Body of pancreas (tissue), 4 donors: ENCODE measurements around the gene COPG1. TPM values are rescaled to one million over a fixed set of nuclear protein-coding genes. Genes with fewer than 3 reads are reported as not detected.
A peak's percentile ranks its signal among the peaks of the same experiment; 100 is the strongest.

Source experiments
- ATAC-seq: fragments of 150-250 bp; one replicate; pipeline ENCODE4 v1.9.1; 2016
- DNase-seq, 4 donors: peaks; one replicate each; pipeline ENCODE4 v3.0.0-alpha.2; 2019
- H3K27ac ChIP-seq, 4 donors: fragments of 200-600 bp; sonication (generic); 1 replicate in 3 of 4; 2 replicates in 1 of 4; pipeline versions ENCODE4 v1.5.1 to v1.6.1; 2016 to 2019; ENCODE audit warnings: mild to moderate bottlenecking in 1 of 4, mixed read lengths in 1 of 4, moderate library complexity in 1 of 4
- H3K27me3 ChIP-seq, 2 donors: fragments of 200-600 bp; sonication (generic); one replicate each; pipeline ENCODE4 v1.6.0; 2016; ENCODE audit warnings: mild to moderate bottlenecking in 1 of 2
- H3K36me3 ChIP-seq, 2 donors: fragments of 200-600 bp; sonication (generic); replicated peaks in 1 of 2; 2 replicates each; pipeline ENCODE4 v1.5.1; 2016; ENCODE audit warnings: low read depth in 2 of 2; ENCODE audit not compliant: insufficient read depth in 1 of 2
- H3K4me1 ChIP-seq: fragments of 200-600 bp; sonication (generic); one replicate; pipeline ENCODE4 v1.6.0; 2016
- H3K4me3 ChIP-seq, 2 donors: fragments of 200-600 bp; sonication (generic); 1 replicate in 1 of 2; 2 replicates in 1 of 2; pipeline ENCODE4 v1.5.1; 2016 to 2019
- H3K9me3 ChIP-seq, 3 donors: fragments of 200-600 bp; sonication (generic); 1 replicate in 2 of 3; 2 replicates in 1 of 3; pipeline ENCODE4 v1.5.1; 2016
- POLR2A ChIP-seq, 3 donors: fragments of 450-650 bp; IDR thresholded peaks; one replicate each; pipeline ENCODE4 v1.6.1; 2016; ENCODE audit warnings: antibody characterized with exemption in 3 of 3, mild to moderate bottlenecking in 2 of 3
- WGBS, 2 donors: methylation state at CpG; one replicate each; pipeline ENCODE4 v1.1.5; 2017; 5-methylcytosine and 5-hydroxymethylcytosine counted together
- intact Hi-C: fragments of 100-400 bp; cut with DNase I; formaldehyde crosslinking; loops from one replicate; pipeline ENCODE4 v1.15.1; 2023
- total RNA-seq, 2 donors: library from RNA; depleted of rRNA; stranded (reverse); fragments of >200 nt; gene quantifications; one replicate each; pipeline ENCODE4 v1.1.0, GENCODE V29; 2016
- TF ChIP-seq, protein P1 (sequence below), 7 experiments: fragments of 450-650 bp in 4 of 7; fragments of 200-600 bp in 3 of 7; sonication (generic) in 3 of 7; IDR thresholded peaks; one replicate each; pipeline ENCODE4 v1.5.1; 2016 to 2019; ENCODE audit warnings: antibody characterized with exemption in 7 of 7

COPG1 gene
- total RNA-seq, 2 donors from 2014 or later: 62.6 to 75.0 TPM

DNA sequence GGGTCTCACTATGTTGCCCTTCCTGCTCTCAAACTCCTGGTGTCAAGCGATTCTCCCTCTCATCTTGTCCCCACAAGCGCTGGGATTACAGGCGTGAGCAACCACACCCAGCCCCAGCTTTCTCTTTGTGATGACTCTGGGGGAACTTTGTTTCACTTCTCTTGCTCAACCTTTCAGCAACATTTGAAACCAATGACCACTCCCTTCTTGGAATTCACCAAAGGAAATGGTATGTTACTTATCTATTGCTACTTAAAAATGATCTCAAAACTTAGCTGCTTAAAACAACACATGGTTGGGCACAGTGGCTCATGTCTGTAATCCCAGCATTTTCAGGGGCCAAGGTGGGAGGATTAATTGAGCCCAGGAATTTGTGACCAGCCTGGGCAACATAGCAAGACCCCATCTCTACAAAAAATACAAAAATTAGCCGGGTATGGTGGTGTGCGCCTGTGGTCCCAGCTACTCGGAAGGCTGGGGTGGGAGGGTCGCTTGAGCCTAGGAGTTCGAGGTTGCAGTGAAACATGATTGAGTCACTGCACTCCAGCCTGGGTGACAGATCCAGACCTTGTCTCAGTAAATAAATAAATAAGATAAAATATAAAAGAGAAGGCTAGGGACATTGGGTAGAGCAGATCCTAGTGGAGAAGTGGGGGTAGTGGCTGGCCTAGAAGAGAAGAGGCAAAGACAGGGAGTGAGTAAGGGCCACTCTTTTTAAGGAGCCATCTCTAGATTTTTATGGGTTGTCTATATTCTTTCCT lies 10.3 kb upstream of the COPG1 start:
- intact Hi-C loops: no loop called here
- Histone ChIP-seq H3K27me3 (no peaks in the 10 kb centered on the region), H3K9me3 (no peaks in the 10 kb centered on the region), H3K27ac (peak overlapping the region in 1 of 4 donors; percentile 56), H3K36me3 (no peaks in the 10 kb centered on the region), H3K4me1 (no peaks in the 10 kb centered on the region), H3K4me3 (no peak overlapping the region)
- ATAC-seq (no peak), DNase-seq (peak in 1 of 4 donors; percentile 48)
- WGBS, 2 donors: 77 to 88% methylated on average over 8 of the region's 8 CpGs
- no peak for TF ChIP-seq POLR2A (IDR thresholded peaks at IDR 0.05)
- TF ChIP-seq, protein P1, sequence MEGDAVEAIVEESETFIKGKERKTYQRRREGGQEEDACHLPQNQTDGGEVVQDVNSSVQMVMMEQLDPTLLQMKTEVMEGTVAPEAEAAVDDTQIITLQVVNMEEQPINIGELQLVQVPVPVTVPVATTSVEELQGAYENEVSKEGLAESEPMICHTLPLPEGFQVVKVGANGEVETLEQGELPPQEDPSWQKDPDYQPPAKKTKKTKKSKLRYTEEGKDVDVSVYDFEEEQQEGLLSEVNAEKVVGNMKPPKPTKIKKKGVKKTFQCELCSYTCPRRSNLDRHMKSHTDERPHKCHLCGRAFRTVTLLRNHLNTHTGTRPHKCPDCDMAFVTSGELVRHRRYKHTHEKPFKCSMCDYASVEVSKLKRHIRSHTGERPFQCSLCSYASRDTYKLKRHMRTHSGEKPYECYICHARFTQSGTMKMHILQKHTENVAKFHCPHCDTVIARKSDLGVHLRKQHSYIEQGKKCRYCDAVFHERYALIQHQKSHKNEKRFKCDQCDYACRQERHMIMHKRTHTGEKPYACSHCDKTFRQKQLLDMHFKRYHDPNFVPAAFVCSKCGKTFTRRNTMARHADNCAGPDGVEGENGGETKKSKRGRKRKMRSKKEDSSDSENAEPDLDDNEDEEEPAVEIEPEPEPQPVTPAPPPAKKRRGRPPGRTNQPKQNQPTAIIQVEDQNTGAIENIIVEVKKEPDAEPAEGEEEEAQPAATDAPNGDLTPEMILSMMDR (IDR thresholded peaks at IDR 0.05): no peak

DNA sequence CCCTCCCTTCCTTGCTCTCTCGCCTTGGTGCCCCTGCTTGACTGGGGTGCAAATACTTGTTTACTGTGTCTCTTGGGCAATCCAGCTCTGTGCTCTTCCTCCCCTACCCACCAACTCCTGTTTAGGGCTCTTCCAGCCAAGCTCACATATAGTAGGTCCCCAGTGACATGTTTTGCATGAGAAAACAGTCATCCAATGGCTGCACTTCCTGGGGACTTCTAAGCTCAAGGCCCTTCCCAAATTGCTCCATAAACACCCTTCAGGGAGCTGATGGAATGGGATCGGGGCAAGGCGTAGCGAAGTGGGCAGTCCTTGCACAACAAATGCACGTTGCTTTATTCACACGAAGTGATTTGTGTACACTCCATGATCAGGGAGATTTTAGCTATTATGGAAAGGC lies 9.4 kb upstream of the COPG1 start:
- Histone ChIP-seq H3K4me3 (no peak overlapping the region), H3K27ac (no peak overlapping the region), H3K9me3 (no peaks in the 10 kb centered on the region), H3K27me3 (no peaks in the 10 kb centered on the region), H3K36me3 (no peaks in the 10 kb centered on the region), H3K4me1 (no peaks in the 10 kb centered on the region)
- intact Hi-C loops: no loop called here
- 43 to 59% methylated on average over 6 of the region's 6 CpGs for WGBS, 2 donors
- DNase-seq (no peak), ATAC-seq (no peak)
- TF ChIP-seq, protein P1 (IDR thresholded peaks at IDR 0.05): no peak
- TF ChIP-seq POLR2A (IDR thresholded peaks at IDR 0.05): no peak

DNA sequence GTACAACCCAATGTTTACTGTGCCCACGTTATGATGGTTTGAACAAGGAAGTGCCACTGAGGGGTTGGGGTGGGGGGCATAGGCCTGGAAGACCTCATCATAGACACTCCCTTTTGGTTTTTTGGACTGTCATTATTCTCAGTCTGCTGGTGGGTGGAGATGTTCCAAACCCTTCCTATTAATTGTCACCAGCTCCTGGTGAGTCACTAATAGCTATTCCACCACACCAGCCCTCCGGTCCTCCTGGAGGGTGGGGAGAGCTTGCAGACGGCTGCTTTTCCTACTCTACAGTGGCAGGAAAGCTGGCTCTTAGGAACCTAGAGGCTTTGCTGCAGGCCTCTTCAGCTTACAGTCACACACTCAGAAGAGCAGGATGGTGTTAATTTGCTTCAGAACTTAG lies 9.0 kb upstream of the COPG1 start:
- DNase-seq (no peak), ATAC-seq (no peak)
- Histone ChIP-seq H3K4me1 (peaks cover 3% of the 10 kb centered on the region), H3K4me3 (no peak overlapping the region), H3K36me3 (no peaks in the 10 kb centered on the region), H3K27me3 (no peaks in the 10 kb centered on the region), H3K27ac (no peak overlapping the region), H3K9me3 (no peaks in the 10 kb centered on the region)
- TF ChIP-seq, protein P1 (IDR thresholded peaks at IDR 0.05): no peak
- no peak for TF ChIP-seq POLR2A (IDR thresholded peaks at IDR 0.05)
- intact Hi-C loops: no loop called here
- WGBS, 2 donors: 54 to 70% methylated on average over 3 of the region's 3 CpGs

DNA sequence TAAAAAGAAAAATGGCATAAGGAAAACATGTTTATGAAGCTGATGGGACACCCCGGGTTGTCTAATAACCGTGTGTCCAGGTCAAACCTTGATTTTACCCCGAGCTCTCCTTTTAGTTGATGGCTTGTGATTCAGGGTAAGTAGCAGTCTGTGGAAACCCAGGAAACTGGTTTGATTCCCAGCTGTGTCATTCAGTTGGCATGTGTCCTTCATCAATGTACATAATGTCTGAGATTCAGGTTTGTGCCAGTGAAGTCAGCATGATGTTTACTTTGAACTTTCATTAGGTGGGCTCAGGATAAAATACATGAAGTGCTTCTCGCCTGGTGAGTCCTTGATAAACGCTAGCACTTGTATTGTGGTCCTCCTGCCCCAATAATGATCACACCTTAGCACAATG lies 4.3 kb upstream of the COPG1 start:
- intact Hi-C loops: loop anchor here (5.0 kb wide), 1 partner anchor 278 kb away; no protein-coding TSS in a partner anchor
- WGBS, 2 donors: 53 to 70% methylated on average over 5 of the region's 5 CpGs
- Histone ChIP-seq H3K4me3 (no peak overlapping the region), H3K36me3 (no peaks in the 10 kb centered on the region), H3K27ac (peak overlapping the region in 2 of 4 donors; percentile 26 to 51), H3K27me3 (no peaks in the 10 kb centered on the region), H3K4me1 (peaks cover 22% of the 10 kb centered on the region), H3K9me3 (no peaks in the 10 kb centered on the region)
- DNase-seq (no peak), ATAC-seq (no peak)
- no peak for TF ChIP-seq POLR2A (IDR thresholded peaks at IDR 0.05)
- TF ChIP-seq, protein P1 (IDR thresholded peaks at IDR 0.05): no peak
